NCI-H345 (cell line): ENCODE measurements around the gene SGTA.

ENCODE experiments used
- DNase-seq: peaks from one replicate; lab custom pipeline; 2025; lab: John Stamatoyannopoulos, UW

The SGTA gene

GRCh38 chr19:2770055-2771013 is 12.7 kb downstream of the SGTA start:
- DNase-seq = no peak

- no peak for DNase-seq
Observed at GRCh38 chr19:2769218-2769617, 13.9 kb downstream of the SGTA start.

- no peak for DNase-seq
Observed at GRCh38 chr19:2768365-2769132, 14.5 kb downstream of the SGTA start.

GRCh38 chr19:2767688-2768087 is 15.4 kb downstream of the SGTA start:
- no peak for DNase-seq

GRCh38 chr19:2766594-2767372 is 16.3 kb downstream of the SGTA start:
- DNase-seq = no peak

GRCh38 chr19:2765376-2765775 is 17.7 kb downstream of the SGTA start:
- no peak for DNase-seq

- DNase-seq = no peak
Observed at GRCh38 chr19:2764945-2765344, 18.1 kb downstream of the SGTA start.

- no peak for DNase-seq
Observed at GRCh38 chr19:2763687-2764086, 19.4 kb downstream of the SGTA start.

GRCh38 chr19:2762783-2763496 is 20.1 kb downstream of the SGTA start:
- no peak for DNase-seq

GRCh38 chr19:2761876-2762782 is 20.9 kb downstream of the SGTA start:
- DNase-seq = no peak

GRCh38 chr19:2761309-2761677 is 21.8 kb downstream of the SGTA start:
- no peak for DNase-seq

GRCh38 chr19:2759965-2760364 is 23.1 kb downstream of the SGTA start:
- no peak for DNase-seq

GRCh38 chr19:2759362-2759761 is 23.7 kb downstream of the SGTA start:
- no peak for DNase-seq

- DNase-seq = no peak
Observed at GRCh38 chr19:2758601-2759313, 24.3 kb downstream of the SGTA start.

GRCh38 chr19:2756921-2757881 is 25.9 kb downstream of the SGTA start:
- DNase-seq = no peak

- no peak for DNase-seq
Observed at GRCh38 chr19:2756477-2756876, 26.6 kb downstream of the SGTA start.

GRCh38 chr19:2755811-2756210 is 27.3 kb downstream of the SGTA start:
- DNase-seq = no peak

GRCh38 chr19:2755448-2755705 is 27.7 kb downstream of the SGTA start:
- DNase-seq = no peak
